GF-D8 (cell line): Measurements from ENCODE around the gene PHACTR3.
"Not testable (repeated sequence)": the region's sequence is repeated elsewhere in the genome, so short reads cannot be mapped to it uniquely, and the experiment has no call there.

ENCODE experiments used
- DNase-seq: peaks from one replicate; lab custom pipeline; 2025; lab: John Stamatoyannopoulos, UW

Gene PHACTR3

GRCh38 chr20:59829786-59830664, 225.7 kb downstream of the PHACTR3 start:
- no peak for DNase-seq

- DNase-seq, result no peak
These were observed 226.3 kb downstream of the PHACTR3 start for GRCh38 chr20:59830665-59831023.

DNA sequence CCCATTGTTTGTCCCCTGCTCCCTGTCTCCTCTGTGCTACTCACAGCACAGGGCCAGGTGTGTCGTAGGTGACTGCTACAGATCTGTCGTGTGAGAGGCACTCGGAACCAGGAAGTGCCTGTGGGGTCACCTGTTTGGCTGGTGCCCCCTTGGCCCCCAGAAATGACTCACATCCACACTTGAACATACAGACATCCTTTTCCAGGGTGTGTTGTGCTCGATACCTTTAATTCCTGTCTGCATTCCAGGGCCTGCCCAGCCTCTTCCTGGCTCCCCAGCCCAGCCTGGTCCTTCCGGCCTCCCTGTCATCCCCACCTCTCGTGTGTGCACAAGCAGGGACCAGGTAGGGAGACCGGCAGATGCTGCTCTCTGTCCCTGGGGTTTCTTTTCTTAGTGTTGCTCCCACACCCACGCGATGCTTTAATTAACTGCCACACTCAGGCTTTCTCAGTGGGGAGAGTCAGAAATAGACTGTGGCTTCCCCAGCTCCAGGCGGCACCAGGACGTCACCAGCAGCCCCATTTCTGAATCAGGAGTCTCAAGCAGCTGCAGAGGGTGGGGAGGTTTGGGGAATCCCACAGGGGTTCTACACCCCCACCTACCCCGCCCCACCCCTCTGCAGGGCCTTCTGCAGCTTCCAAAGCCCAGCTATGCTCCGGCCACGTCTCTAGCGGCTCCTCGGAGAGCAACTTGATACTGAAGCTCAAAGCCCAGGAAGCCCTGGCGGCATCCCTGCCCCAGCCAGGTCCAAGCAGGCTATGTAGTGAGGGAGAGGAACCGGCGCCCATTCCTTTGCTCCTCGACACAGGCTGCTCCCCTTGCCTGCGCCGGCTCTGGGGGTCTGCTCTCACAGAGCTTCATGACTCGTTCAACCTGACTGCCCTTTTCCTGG, 226.9 kb downstream of the PHACTR3 start:
- DNase-seq, result no peak

GRCh38 chr20:59831916-59832270, 227.6 kb downstream of the PHACTR3 start:
- no peak for DNase-seq

- no peak for DNase-seq
These were observed 228.3 kb downstream of the PHACTR3 start for GRCh38 chr20:59832406-59833363.

DNA sequence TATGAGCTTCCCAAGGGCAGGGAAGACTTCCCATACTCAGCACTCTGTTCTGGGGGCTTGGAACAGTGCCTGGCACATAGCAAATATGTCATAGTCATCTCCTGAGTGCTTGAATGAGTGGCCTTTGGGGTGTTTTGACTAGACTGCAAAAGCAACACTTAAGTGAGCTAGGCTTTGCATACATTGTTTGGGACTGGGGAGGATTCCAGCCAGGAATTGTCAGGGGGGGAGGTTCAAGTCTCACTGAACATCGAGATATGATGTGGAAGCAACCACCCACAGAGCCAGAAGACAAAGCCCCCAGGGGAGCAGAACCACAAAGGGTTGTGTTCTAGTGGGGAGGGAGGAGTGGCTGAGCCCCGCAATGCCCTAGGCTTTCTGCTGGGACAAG, 230.7 kb downstream of the PHACTR3 start:
- DNase-seq, result no peak

DNA sequence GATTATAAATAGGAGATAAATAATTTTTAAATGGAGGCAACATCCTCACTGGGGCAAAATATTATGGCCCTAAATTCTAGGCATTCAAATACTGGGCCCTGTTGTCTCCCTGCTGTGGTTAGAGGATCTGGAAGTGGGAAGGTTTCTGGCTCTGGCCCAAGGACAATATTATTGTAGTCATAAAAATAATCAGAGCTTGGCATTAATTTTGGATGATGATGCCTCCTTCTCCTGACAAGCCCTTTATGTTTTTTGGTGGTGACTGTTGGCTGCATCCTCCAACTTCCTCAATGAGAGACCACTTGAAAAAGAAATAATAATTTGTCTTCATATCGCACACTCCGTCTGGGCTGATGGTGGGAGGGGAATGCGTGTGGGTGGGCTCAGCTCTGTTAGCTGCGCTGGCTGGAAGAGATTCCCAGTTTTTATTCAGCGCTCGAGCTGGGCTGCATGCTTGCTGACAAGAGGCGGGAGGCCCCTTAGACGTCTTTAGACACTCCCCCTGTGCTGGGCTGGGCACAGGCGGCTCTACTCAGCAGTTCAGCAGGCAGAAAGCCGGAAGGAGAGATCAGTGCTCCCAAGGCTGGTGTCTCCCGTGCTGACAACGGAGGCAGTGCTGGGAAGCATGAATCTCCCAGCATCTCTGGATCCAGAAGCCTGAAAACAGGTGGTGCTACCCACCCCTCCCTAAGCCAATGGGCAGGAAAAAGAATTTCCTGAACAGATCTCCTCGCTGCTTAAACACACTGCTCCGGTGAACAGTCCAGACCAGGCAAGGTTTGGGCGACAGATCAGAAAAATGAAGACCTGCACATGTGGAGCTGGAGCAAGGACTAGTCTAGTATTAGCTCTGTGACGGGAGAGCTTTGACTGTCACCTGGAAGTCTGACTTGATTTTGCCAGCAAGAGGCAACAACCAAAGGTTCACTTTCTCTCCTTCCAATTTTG, 231.4 kb downstream of the PHACTR3 start:
- no peak for DNase-seq

- DNase-seq, result no peak
These were observed 232.4 kb downstream of the PHACTR3 start for GRCh38 chr20:59836767-59837166.

DNA sequence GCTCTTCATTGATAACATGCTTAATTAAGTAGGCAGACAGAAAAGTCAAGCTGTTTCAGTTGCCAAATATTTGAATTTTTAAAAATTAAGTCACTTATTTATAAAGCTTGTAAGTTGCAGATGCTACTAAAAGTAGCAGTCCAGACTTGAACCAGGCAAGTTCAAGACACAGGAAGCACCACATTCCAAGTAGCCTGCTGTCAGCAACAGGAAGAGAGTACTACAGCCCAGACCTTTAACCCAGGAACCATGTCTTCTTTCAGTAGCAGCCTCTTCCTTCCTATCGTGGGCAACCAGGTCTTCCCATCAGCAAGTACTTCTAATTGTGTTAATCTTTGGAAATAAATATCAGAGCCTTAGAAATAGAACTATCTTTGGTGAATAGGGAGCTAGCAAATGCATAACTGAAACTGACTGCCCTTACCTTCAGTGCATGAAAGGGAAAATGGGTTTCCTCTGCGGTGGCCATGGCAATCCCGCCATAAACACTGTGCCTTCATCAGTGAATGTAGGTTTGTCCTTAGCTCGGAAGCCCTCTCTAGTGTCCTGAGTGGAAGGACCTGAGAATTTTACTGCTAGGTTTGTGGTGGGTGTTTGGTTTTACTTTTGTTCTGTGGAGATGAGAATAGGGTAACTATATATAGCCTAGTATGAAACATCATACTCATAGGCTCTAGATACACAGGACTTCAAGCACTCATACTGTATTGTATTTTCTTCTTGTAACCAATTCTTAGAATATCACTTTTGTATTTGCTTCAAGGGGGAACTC, 233.5 kb downstream of the PHACTR3 start:
- DNase-seq, result no peak

DNA sequence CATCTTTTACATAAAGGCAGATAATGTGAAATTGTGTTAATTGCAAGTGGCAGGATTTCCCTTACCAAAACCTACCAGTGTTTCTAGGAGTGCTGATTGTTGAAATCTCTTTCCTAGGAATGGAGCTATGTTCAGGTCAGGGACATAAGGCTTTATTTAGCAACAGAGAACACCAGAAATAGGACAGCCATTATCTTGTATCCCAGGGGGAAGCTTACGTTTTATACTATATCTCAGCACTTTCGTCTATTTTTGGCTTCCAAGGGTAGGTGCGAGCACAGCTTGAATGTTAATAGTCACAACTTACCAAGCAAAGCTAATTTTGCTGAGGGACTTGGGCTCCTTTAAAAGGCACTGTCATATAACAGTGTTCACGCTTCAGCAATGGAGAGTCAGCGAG, 235.1 kb downstream of the PHACTR3 start:
- DNase-seq, result no peak

DNA sequence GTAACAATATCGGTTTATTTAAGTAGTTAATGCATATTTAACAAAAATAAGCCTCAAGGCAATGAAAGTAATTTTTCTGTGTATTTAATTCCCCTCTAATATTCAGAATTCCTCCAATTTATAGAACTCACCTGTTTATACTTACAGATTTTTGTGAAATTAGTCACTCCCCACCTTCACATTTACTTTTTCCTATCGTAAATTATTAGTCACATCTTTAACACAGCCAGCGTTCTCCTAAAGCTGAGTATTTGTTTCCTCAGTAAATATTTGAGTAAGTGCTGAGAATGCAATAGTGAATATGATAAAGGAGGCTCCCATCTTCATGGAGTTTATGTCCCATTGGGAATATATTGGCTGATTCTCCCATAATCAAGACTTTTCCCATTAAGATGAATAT, 241.1 kb downstream of the PHACTR3 start:
- DNase-seq, result no peak

DNA sequence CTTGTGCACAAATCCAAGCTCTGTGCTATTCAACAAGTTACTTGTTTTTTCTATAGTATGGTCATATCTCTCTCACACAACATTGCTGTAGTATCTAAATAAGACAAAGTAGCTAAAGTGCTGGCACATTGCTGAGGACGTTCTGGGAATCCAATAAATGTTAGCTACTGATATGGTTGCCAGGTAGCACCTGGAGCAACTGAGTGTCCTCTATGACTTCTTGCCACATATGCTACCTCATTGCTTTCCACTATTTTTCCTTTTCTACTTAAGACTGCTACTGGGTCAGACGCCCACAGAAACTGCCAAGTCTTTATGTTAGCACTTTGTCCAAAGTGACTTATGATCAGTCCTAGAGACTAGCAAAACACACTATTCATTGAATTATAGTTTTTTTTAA, 243.8 kb downstream of the PHACTR3 start:
- DNase-seq, result no peak

DNA sequence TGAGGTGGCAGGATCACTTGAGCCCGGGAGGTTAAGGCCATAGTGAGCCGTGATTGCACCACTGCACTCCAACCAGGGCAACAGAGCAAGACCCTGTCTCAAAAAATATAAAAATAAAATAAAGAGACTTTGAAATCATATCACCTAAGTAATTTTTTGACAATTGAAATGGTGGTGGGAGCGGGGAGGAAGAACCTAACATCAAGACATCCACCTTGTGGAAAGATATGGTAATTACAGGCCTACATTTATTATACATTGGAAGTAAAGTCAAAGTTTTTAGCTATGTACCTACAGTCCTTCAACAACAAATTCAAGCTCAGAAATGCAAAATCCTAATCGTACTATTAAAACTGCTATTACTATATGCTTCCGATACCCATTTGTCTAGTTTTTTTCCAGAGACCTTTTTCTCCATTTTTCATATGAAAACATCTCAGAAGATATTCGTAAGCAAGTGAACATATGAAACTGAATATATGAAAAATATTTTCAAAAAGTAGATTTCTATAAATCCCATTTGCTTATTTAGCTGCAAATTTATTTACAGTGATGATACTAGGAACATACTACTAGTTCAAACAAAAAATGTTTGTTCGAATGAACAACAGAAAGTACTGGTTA, 245.8 kb downstream of the PHACTR3 start:
- DNase-seq, result no peak

- not testable (repeated sequence) for DNase-seq
These were observed 252.2 kb downstream of the PHACTR3 start for GRCh38 chr20:59856526-59856925.

- DNase-seq, result peak; percentile 76
These were observed 252.6 kb downstream of the PHACTR3 start for GRCh38 chr20:59856941-59857340.

DNA sequence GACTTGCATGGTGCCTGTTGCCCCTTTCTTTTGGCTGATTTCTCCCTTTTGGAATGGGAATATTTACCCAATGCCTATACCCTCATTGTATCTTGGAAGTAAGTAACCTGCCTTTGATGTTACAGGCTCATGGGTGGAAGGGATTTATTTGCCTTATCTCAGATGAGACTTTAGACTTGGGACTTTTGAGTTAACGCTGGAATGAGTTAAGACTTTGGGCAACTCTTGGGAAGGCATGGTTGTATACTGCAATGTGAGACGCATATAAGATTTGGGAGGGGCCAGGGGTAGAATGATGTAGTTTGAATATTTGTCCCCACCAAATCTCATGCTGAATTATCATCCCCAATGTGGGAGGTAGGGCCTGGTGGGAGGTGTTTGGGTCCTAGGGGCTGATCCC, 253.6 kb downstream of the PHACTR3 start:
- no peak for DNase-seq

DNA sequence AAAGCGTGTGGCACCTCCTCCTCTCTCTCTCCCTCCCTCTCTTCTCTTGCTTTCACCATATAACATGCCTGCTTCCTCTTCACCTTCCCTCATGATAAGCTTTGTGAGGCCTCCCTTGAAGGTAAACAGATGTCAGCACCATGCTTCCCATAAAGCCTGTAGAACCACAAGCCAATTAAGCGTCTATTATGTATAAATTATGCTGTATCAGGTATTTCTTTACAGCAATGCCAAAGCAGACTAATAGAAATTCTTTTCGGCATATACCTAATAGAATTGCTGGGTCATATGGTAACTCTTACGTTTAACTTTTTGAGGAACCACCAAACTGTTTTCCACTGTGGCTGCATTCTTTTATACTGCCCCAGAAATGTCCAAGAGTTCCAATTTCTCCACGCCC, 254.1 kb downstream of the PHACTR3 start:
- no peak for DNase-seq

- no peak for DNase-seq
These were observed 257.1 kb downstream of the PHACTR3 start for GRCh38 chr20:59861401-59861800.

- no peak for DNase-seq
These were observed 258.7 kb downstream of the PHACTR3 start for GRCh38 chr20:59863058-59863457.

GRCh38 chr20:59864726-59865125, 260.4 kb downstream of the PHACTR3 start:
- no peak for DNase-seq
